Mucosa of descending colon (tissue), 3 donors: ENCODE results near the gene GSTM3. TPM values are rescaled to one million over a fixed set of nuclear protein-coding genes. Genes with fewer than 3 reads are reported as not detected.

Source experiments
- ATAC-seq: fragments of 200-7000 bp; cut with Tn5 transposase; one replicate; pipeline ENCODE4 v1.9.1; 2020; ENCODE audit warnings: mild to moderate bottlenecking, moderate library complexity
- DNase-seq, 3 donors: peaks; one replicate each; pipeline ENCODE4 v3.0.0-alpha.2; 2020
- H3K36me3 ChIP-seq: fragments of 200-600 bp; one replicate; pipeline ENCODE4 v1.8.0; 2021; ENCODE audit warnings: low read depth, mild to moderate bottlenecking
- H3K4me1 ChIP-seq: fragments of 200-600 bp; one replicate; pipeline ENCODE4 v1.8.0; 2021; ENCODE audit warnings: low read depth, mild to moderate bottlenecking
- H3K4me3 ChIP-seq: fragments of 200-600 bp; one replicate; pipeline ENCODE4 v1.8.0; 2021; ENCODE audit warnings: mild to moderate bottlenecking
- H3K9me3 ChIP-seq: fragments of 200-600 bp; one replicate; pipeline ENCODE4 v1.8.0; 2021; ENCODE audit warnings: mild to moderate bottlenecking
- intact Hi-C, 2 donors: fragments of 100-400 bp; cut with DNase I in 1 of 2; cut with micrococcal nuclease in 1 of 2; formaldehyde crosslinking; loops; one replicate each; pipeline versions ENCODE4 v1.11.0 to v1.11.1; 2022; cut with DNase I, micrococcal nuclease
- total RNA-seq, 3 donors: library from RNA; stranded (reverse); fragmentation: NEBNext Ultra II Directional in 2 of 3; extraction: Animal tissue kit (Norgen Biotek cat#: 25700) in 2 of 3; gene quantifications; one replicate each; pipeline versions ENCODE4 v1.2.1 to v1.2.4, GENCODE V29; 2021 to 2023
- TF ChIP-seq, protein P1 (sequence below): fragments of 200-600 bp; IDR thresholded peaks from one replicate; pipeline ENCODE4 v1.8.0; 2022; ENCODE audit warnings: antibody characterized with exemption, mild to moderate bottlenecking
- donor health status: DM: no; HTN: no; CAD: no; lungs with moderate emphysema.
- donor health status: DM: no; HTN: no; CAD: no.
- donor health status: DM: no; HTN: yes; CAD: no.

GSTM3 gene
- total RNA-seq, 3 donors from 2014 or later = 4.9 to 84.8 (median 12.4) TPM

DNA sequence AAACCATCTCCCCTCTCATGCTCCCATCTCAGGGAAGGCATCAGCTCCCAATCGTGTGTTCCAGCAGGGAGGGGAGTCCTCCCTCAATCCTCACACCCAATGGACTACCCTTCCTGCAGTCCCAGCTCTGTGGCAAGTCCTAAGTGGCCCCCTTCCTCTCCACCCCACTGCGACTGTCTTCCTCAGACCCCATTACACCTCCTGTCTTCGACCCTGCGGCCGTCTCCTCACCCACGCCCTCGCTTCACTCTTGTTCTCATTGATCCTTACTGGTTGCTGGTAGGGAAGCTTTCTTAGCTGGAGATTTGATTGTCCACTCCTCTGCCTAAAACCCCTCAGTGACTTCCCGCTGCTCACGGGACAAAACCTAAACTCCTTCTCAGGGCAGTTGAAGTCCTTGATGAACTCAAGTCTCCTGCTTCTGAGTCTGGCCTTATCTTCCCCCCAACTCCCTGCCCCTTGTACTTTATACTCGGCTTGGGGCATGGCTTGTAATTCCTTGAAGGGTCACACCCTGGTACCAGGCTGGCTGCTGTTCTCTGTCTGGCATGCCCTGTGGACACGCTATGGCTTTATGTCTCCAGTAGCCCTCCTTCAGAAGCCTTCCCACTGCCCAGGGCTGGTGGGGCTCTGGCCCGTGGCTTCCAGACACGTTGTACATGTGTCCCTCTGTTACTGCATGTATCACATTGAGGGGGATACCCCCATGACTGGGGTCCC, 25.2 kb upstream of the GSTM3 start:
- ATAC-seq = peak; percentile 55
- Histone ChIP-seq H3K4me3 (no peak overlapping the region), H3K36me3 (no peaks in the 10 kb centered on the region), H3K4me1 (peaks cover 32% of the 10 kb centered on the region), H3K9me3 (no peaks in the 10 kb centered on the region)
- TF ChIP-seq, protein P1, sequence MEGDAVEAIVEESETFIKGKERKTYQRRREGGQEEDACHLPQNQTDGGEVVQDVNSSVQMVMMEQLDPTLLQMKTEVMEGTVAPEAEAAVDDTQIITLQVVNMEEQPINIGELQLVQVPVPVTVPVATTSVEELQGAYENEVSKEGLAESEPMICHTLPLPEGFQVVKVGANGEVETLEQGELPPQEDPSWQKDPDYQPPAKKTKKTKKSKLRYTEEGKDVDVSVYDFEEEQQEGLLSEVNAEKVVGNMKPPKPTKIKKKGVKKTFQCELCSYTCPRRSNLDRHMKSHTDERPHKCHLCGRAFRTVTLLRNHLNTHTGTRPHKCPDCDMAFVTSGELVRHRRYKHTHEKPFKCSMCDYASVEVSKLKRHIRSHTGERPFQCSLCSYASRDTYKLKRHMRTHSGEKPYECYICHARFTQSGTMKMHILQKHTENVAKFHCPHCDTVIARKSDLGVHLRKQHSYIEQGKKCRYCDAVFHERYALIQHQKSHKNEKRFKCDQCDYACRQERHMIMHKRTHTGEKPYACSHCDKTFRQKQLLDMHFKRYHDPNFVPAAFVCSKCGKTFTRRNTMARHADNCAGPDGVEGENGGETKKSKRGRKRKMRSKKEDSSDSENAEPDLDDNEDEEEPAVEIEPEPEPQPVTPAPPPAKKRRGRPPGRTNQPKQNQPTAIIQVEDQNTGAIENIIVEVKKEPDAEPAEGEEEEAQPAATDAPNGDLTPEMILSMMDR = no peak
- peak; percentile 65 to 81 (median 68) for DNase-seq
- intact Hi-C loops = loop anchor here in 1 of 2 donors (10.0 kb wide), 1 partner anchor 221 kb away; the partner anchor contains the start of gene GNAI3

DNA sequence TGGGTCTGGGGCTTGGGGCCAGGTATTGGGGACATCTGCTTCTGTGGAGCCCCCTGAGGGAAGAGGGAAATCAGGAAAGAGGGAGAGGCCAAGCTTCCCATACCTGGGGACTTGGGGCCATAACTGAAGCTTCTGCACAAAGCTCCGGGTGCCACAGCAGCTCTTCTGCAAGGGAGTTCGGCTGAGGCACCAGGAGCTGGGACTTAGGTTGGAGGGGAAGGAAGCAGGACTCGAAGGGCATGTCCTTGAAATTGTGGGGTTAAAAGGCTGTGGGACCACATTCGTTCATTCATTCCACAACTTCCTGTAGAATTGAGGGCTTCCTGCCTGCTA, 24.6 kb upstream of the GSTM3 start:
- Histone ChIP-seq H3K9me3 (no peaks in the 10 kb centered on the region), H3K4me3 (no peak overlapping the region), H3K36me3 (no peaks in the 10 kb centered on the region), H3K4me1 (peaks cover 32% of the 10 kb centered on the region)
- intact Hi-C loops = loop anchor here in 1 of 2 donors (10.0 kb wide), 1 partner anchor 221 kb away; the partner anchor contains the start of gene GNAI3
- ATAC-seq = no peak
- TF ChIP-seq, protein P1 = no peak
- peak in 2 of 3 donors; percentile 8 to 22 for DNase-seq

DNA sequence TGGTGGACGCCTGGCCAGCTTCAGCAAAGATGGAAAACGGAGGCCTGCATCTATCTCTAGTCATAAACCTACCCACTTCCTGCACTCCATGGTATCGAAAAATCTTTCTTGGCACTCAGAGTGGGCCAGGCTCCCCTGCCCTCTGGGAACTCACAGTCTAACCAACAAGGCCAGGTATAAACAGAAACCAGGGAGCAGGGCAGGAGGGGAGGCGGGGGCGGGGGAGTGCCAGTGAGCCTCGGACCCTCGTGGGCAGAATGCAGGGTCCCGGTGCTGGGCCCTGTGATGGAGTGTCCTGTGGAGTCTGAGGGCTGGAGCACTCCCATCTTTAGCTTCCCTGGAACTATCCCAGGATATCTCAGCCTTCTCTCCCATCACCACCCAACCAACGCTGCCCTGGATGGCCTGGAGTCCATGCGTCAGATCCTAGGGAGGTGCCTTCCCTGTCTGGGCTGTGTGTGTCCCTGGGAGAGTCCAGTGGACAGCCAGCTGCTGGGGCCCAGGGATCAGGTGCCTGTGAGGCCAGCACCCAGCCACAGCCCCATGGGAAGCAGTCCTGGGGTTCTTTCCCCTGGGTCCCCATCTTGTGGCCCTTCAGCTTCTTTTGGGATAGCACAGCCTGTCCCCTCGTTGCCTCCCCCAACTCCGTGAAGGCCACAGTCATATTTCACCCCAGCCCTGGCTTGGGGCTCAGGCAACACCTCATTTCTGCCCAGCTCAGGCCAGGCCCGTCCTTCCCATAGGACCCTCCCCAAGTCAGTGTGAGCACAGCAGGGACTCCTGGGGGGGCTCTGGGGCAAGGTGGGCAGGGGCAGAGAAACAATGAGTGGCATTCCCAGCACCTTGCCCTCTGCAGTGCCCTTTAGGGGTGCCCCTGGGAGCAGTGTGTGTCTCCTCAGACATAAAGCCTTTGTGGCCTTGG, 24.0 kb upstream of the GSTM3 start:
- Histone ChIP-seq H3K4me1 (peaks cover 32% of the 10 kb centered on the region), H3K9me3 (no peaks in the 10 kb centered on the region), H3K36me3 (no peaks in the 10 kb centered on the region), H3K4me3 (no peak overlapping the region)
- ATAC-seq (peak; percentile 2), DNase-seq (peak; percentile 19 to 53 (median 45))
- TF ChIP-seq, protein P1 = no peak
- intact Hi-C loops = loop anchor here in 1 of 2 donors (10.0 kb wide), 1 partner anchor 220 kb away; the partner anchor contains the start of gene GNAI3

DNA sequence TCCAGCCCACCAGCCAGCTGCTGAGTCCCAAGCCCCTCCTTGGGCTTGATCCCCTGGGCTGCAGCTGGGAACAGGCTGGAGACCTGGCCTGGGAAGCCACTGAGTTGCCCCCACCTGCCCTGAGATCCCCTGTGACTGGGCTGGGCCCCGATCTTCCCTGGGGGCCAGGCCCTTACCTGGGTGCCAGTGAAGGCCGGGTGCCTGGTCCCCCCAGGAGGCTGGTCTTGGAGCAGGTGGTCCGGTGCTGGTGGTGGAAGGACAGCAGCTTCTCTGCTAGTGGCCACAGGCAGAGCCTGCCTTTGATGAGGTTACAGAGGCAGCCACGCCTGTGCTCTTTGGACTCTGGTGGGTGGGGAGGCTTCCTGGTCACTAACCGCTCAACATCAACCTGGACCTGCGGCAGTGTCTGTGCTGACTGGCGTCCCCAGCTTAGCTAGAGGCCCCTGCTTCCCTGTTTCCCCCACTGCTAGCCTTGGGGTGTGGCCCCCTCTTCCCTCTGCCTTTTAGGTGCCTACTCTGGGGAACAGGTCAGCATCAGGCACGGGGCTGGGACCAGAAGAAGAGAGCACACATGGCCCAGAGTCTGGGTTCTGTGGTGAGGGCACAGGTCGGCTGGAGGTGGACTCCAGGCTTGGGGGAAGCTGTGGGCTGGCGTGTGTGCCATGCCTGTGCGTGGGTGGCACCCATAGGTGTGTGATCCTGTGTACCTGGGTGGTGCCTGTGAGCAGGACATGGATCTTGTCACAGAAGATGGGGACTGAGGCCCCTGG, 23.0 kb upstream of the GSTM3 start, which contains the start of gene EPS8L3:
Gene EPS8L3 (minus strand): TSS at position 278 of the 770 bp plus-strand sequence. CDS start 2,174 bp downstream, outside the sequence.
- TF ChIP-seq, protein P1 = no peak
- peak; percentile 89 for ATAC-seq
- peak within 1 kb of the TSS; percentile 55 for H3K4me3 ChIP-seq
- DNase-seq = peak; percentile 93 to 97 (median 94)
- H3K9me3 ChIP-seq = no peaks in the 10 kb centered on the region
- intact Hi-C loops = loop anchor here in 1 of 2 donors (10.0 kb wide), 1 partner anchor 219 kb away; the partner anchor contains the start of gene GNAI3
- no peaks in the 10 kb centered on the region for H3K36me3 ChIP-seq
- H3K4me1 ChIP-seq = peaks cover 32% of the 10 kb centered on the region
